ENCODE results near the gene GNB1L.

GRCh38 chr22:19825904-19826618 lies 28.6 kb downstream of the GNB1L start:
- no peak for TF ChIP-seq CTCF (conservative IDR thresholded peaks at IDR 0.05 in 1 of 2, IDR thresholded peaks at IDR 0.05 in 1 of 2; ENCODE audit: extremely low read depth in 1 of 2, insufficient read depth in 1 of 2, low read depth in 1 of 2, low read length in 2 of 2)
- no peak for TF ChIP-seq EZH2 (IDR thresholded peaks at IDR 0.05; ENCODE audit: borderline replicate concordance, low read length)
